Measurements from ENCODE around the gene RNF26.

RNF26 gene

GRCh38 chr11:119334174-119334930 is at the start of gene RNF26:
TSS of gene RNF26 (plus strand) at chr11:119334527. CDS start at chr11:119335123, 596 bp downstream.
- DNase-seq (ENCODE audit: low read depth) = peak; percentile 93

GRCh38 chr11:119285431-119285830 is 48.9 kb upstream of the RNF26 start:
- DNase-seq (ENCODE audit: low read depth) = no peak

- DNase-seq (ENCODE audit: low read depth) = no peak
Observed at GRCh38 chr11:119288219-119288618, 46.1 kb upstream of the RNF26 start.

GRCh38 chr11:119290894-119291497 is 43.3 kb upstream of the RNF26 start:
- no peak for DNase-seq (ENCODE audit: low read depth)

- DNase-seq (ENCODE audit: low read depth) = no peak
Observed at GRCh38 chr11:119293461-119293860, 40.9 kb upstream of the RNF26 start.

- no peak for DNase-seq (ENCODE audit: low read depth)
Observed at GRCh38 chr11:119295178-119295577, 39.1 kb upstream of the RNF26 start.

GRCh38 chr11:119297938-119298337 is 36.4 kb upstream of the RNF26 start:
- DNase-seq (ENCODE audit: low read depth) = no peak

- DNase-seq (ENCODE audit: low read depth) = no peak
Observed at GRCh38 chr11:119298726-119299125, 35.6 kb upstream of the RNF26 start.

GRCh38 chr11:119299416-119299815 is 34.9 kb upstream of the RNF26 start:
- no peak for DNase-seq (ENCODE audit: low read depth)

- no peak for DNase-seq (ENCODE audit: low read depth)
Observed at GRCh38 chr11:119300198-119300964, 33.9 kb upstream of the RNF26 start.

- DNase-seq (ENCODE audit: low read depth) = no peak
Observed at GRCh38 chr11:119303227-119303718, 31.1 kb upstream of the RNF26 start.

- no peak for DNase-seq (ENCODE audit: low read depth)
Observed at GRCh38 chr11:119305556-119306372, 28.6 kb upstream of the RNF26 start.

- peak; percentile 28 for DNase-seq (ENCODE audit: low read depth)
Observed at GRCh38 chr11:119306373-119306890, 27.9 kb upstream of the RNF26 start.

- DNase-seq (ENCODE audit: low read depth) = no peak
Observed at GRCh38 chr11:119307219-119307618, 27.1 kb upstream of the RNF26 start.

GRCh38 chr11:119307974-119308373 is 26.4 kb upstream of the RNF26 start:
- no peak for DNase-seq (ENCODE audit: low read depth)

GRCh38 chr11:119309411-119309810 is 24.9 kb upstream of the RNF26 start:
- DNase-seq (ENCODE audit: low read depth) = no peak

- DNase-seq (ENCODE audit: low read depth) = no peak
Observed at GRCh38 chr11:119309953-119310681, 24.2 kb upstream of the RNF26 start.

GRCh38 chr11:119310682-119311052 is 23.7 kb upstream of the RNF26 start:
- DNase-seq (ENCODE audit: low read depth) = no peak

- no peak for DNase-seq (ENCODE audit: low read depth)
Observed at GRCh38 chr11:119314726-119315125, 19.6 kb upstream of the RNF26 start.

GRCh38 chr11:119315131-119316015 is 19.0 kb upstream of the RNF26 start:
- DNase-seq (ENCODE audit: low read depth) = peak; percentile 55
